ENCODE measurements around the gene SPO11. TPM values are rescaled to one million over a fixed set of nuclear protein-coding genes. Genes with fewer than 3 reads are reported as not detected.
A peak's percentile ranks its signal among the peaks of the same experiment; 100 is the strongest.

The SPO11 gene
- total RNA-seq, 6 experiments from 2014 or later, result not detected

DNA sequence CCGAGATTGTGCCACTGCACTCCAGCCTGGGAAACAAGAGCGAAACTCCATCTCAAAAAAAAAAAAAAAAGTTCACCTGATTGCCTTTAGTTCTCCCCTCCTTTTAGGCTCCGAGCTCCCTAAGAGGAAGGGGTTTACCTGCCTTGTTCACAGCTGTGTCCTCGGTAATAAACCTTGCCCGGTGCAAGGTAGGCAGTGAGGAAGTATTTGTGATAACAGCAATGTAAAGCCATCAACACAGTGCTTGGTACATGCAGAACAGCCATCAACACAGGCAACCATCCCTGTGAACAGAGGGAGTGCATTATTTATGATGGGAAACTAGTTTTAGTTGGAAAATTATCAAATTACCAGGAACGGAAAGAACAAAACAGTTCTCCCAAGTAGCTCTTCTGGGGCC is 1.8 kb upstream of the SPO11 start:
- TF ChIP-seq, protein P1, sequence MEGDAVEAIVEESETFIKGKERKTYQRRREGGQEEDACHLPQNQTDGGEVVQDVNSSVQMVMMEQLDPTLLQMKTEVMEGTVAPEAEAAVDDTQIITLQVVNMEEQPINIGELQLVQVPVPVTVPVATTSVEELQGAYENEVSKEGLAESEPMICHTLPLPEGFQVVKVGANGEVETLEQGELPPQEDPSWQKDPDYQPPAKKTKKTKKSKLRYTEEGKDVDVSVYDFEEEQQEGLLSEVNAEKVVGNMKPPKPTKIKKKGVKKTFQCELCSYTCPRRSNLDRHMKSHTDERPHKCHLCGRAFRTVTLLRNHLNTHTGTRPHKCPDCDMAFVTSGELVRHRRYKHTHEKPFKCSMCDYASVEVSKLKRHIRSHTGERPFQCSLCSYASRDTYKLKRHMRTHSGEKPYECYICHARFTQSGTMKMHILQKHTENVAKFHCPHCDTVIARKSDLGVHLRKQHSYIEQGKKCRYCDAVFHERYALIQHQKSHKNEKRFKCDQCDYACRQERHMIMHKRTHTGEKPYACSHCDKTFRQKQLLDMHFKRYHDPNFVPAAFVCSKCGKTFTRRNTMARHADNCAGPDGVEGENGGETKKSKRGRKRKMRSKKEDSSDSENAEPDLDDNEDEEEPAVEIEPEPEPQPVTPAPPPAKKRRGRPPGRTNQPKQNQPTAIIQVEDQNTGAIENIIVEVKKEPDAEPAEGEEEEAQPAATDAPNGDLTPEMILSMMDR (IDR thresholded peaks at IDR 0.05), result no peak
- Mint-ChIP-seq H3K27me3 (ENCODE audit: insufficient read depth) (peaks cover 23% of the 10 kb centered on the region), H3K27ac (no peak overlapping the region), H3K4me1 (ENCODE audit: low read depth) (no peaks in the 10 kb centered on the region; the same call in 1 of the 2 replicates), H3K9me3 (no peaks in the 10 kb centered on the region), H3K4me3 (no peak overlapping the region), H3K36me3 (ENCODE audit: low read depth) (no peaks in the 10 kb centered on the region)
- DNase-seq, result no peak

DNA sequence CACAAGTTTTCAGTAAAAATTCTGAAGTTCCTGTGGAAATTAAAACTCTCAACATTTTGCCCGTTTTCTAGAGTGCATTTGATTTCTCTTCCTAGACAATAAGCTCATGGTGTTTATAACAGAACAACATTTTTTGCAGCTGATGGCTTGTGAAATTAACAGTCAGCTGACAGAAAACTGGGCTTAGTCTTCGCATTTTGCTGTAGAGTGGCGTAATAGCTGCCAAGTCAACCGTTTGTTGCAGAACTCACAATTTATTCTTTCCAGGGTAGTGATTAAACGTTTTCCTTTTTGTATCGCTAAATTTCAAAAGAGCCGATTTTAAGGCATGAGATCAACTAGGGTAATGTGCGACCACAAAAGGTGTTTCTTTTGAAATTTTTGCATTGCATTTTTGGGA is 1.4 kb downstream of the SPO11 start:
- peaks cover 25% of the 10 kb centered on the region for H3K27me3 Mint-ChIP-seq (ENCODE audit: insufficient read depth)
- TF ChIP-seq, protein P1 (IDR thresholded peaks at IDR 0.05), result no peak

DNA sequence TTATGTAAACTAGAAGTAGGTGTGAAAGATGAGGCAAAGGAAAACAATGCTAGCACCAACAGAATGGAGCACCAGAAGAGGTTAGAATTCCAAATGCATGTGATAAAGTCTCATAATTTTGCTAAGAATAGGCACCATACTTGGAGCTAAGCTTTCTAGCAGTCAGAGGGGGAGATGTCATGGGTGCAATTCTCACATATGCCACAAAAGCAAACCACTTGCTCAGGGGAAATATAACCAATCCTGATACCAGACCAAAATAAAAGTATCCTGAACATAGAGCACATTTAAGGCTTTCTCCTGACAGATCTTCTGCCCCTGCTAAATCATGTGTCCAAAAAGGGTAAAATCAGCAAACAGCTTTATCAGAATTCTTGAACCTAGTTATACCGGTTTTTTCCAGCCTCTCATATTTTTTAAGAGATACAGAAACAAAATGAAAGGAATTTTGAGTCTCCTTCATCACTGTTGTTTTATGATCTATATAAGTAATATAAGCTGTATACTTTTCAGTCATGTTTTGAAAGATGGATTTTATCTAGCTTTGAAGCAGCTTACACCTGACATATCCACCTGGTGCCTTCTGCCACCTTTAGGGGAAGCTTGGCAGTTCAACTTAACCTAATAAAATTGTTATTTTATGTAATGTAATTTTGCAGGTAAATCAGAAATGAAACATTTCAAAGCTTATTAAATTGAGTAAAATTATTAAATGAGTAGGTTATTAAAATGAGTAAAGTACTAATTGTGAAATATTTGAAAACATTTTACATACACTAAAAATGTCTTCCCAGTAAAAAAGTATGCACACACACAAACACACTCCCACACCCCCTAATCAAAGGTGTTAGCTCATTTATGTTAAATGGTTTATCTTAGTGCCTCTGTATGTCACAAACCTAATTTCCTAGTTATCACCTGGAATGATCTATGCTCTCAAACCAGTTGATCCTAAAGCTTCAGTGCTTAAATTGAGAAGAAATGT is 2.8 kb downstream of the SPO11 start:
- no peak for DNase-seq
- Mint-ChIP-seq H3K4me1 (ENCODE audit: low read depth) (no peaks in the 10 kb centered on the region), H3K27ac (no peak overlapping the region), H3K9me3 (no peaks in the 10 kb centered on the region), H3K27me3 (ENCODE audit: insufficient read depth) (peaks cover 26% of the 10 kb centered on the region), H3K4me3 (no peak overlapping the region), H3K36me3 (ENCODE audit: low read depth) (no peaks in the 10 kb centered on the region)
- TF ChIP-seq, protein P1 (IDR thresholded peaks at IDR 0.05), result peak; percentile 26; the same call in 1 of the 2 replicates

More for the DNA sequence above, 1.4 kb downstream of the SPO11 start:
- H3K9me3 Mint-ChIP-seq, result no peaks in the 10 kb centered on the region
- H3K4me3 Mint-ChIP-seq, result no peak overlapping the region
- no peak overlapping the region for H3K27ac Mint-ChIP-seq
- DNase-seq, result no peak
- no peaks in the 10 kb centered on the region for H3K4me1 Mint-ChIP-seq (ENCODE audit: low read depth)
- no peaks in the 10 kb centered on the region for H3K36me3 Mint-ChIP-seq (ENCODE audit: low read depth)

DNA sequence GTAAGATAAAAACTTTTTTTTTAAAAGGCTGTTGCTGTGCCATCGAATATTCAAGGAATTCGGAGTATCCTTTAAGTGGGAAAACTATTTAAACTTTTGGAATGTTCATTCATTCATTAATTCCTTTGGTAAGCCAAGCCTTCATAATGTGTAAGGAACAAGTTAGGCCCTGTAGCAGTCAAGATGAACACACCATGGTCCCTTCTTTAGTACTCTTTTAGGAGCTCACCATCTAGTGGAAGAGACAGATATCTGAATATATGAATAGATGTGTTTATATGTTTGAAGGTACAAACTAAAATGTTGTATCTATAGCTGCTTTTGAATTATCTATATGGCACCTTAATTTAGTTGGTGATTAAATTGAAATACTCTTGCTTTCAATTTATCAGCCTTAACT is 5.8 kb downstream of the SPO11 start:
- TF ChIP-seq, protein P1 (IDR thresholded peaks at IDR 0.05), result peak; percentile 32; the same call in 1 of the 2 replicates
- DNase-seq, result no peak
- Mint-ChIP-seq H3K27me3 (ENCODE audit: insufficient read depth) (peaks cover 29% of the 10 kb centered on the region), H3K27ac (no peak overlapping the region), H3K4me3 (no peak overlapping the region), H3K36me3 (ENCODE audit: low read depth) (no peaks in the 10 kb centered on the region), H3K9me3 (no peaks in the 10 kb centered on the region), H3K4me1 (ENCODE audit: low read depth) (no peaks in the 10 kb centered on the region)

DNA sequence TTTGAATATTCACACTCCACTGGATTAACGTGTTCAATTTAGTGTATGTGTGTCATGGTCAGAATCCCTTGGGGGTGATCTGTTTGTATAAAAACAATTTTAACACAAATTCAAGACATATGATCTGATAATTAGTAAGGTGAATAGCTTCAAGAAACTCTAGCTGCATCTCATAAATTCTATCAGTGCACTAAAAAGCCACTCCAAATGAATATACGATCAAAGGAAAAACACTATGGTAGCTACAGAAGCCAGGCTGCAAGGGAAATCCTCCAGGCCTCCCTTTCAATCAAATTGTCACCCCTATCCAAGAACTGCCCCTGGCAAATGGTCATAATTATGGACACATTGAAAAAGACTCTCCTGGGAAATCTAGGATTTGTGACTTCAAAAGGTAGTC is 12.1 kb downstream of the SPO11 start:
- no peaks in the 10 kb centered on the region for H3K9me3 Mint-ChIP-seq

More for the DNA sequence above, 12.1 kb downstream of the SPO11 start:
- TF ChIP-seq, protein P1 (IDR thresholded peaks at IDR 0.05), result no peak
- peaks cover 11% of the 10 kb centered on the region for H3K27me3 Mint-ChIP-seq (ENCODE audit: insufficient read depth)
- H3K4me3 Mint-ChIP-seq, result no peak overlapping the region
- peaks cover 8% of the 10 kb centered on the region for H3K4me1 Mint-ChIP-seq (ENCODE audit: low read depth)
- H3K27ac Mint-ChIP-seq, result no peak overlapping the region
- no peak for DNase-seq
- H3K36me3 Mint-ChIP-seq (ENCODE audit: low read depth), result no peaks in the 10 kb centered on the region
